HG03196 (cell line): ENCODE data around the gene NTN3.
"Not testable (repeated sequence)": the region's sequence is repeated elsewhere in the genome, so short reads cannot be mapped to it uniquely, and the experiment has no call there.

Experiments used
- ATAC-seq: cut with Tn5 transposase; IDR thresholded peaks from one replicate; pipeline ENCODE4 v1.9.1; 2021; ENCODE audit not compliant: unreplicated experiment

The NTN3 gene

DNA sequence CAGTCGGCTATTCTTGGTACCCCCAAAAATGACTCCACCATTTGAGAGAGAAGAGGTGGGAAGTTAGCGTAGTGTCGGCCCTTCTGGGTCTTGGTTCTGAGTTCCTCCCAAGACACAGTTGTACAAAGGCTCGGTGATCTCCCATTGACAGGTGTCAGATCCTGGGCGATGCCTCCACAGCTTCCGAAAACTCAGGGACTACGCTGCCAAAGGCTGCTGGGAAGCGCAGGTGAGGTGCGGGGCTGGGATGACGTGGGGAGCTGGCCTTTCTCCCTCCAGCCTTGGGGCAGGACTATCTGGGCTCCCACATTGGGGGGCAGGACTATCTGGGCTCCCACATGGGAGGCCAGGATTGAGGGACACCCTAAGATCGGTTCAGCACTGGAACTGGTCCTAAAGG lies 31.5 kb upstream of the NTN3 start:
- no peak for ATAC-seq

DNA sequence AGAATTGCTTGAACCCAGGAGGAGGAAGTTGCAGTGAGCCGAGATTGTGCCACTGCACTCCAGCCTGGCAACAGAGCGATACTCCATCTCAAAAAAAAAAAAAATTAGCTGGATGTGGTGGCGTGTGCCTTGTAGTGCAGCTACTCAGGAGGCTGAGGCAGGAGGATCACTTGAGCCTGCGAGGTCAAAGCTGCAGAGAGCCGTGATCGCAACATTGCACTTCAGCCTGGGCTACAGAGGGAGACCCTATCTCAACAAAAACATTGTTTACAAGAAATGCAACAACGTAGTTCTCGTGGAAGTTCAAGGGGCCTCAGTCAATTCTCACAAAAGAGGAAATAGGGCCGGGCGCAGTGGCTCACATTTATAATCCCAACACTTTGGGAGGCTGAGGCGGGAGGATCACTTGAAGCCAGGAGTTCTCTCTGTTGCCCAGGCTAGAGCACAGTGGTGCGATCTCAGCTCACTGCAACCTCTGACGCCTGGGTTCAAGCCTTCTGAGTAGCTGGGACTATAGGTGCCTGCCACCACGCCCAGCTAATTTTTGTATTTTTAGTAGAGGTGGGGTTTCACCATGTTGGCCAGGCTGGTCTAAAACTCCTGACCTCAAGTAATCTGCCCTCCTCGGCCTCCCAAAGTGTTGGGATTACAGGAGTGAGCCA lies 29.8 kb upstream of the NTN3 start:
- ATAC-seq = not testable (repeated sequence)

DNA sequence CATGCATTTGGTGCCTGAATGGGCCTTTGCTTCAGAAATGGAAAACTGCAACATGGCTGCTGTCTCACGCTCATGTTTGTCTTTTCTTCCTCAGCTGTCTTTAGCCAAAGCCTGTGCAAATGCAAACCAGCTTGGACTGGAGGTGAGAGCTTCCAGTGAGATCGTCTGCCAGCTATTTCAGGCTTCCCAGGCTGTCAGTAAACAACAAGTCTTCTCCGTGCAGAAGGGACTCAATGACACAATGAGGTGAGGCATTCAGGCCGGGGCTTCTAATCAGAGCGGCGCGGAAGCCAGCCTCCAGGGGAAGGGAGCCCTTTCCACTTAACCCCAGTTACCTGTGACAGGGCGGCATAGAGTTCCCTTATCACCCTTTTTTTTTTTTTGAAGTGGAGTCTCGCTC lies 27.5 kb upstream of the NTN3 start:
- no peak for ATAC-seq

DNA sequence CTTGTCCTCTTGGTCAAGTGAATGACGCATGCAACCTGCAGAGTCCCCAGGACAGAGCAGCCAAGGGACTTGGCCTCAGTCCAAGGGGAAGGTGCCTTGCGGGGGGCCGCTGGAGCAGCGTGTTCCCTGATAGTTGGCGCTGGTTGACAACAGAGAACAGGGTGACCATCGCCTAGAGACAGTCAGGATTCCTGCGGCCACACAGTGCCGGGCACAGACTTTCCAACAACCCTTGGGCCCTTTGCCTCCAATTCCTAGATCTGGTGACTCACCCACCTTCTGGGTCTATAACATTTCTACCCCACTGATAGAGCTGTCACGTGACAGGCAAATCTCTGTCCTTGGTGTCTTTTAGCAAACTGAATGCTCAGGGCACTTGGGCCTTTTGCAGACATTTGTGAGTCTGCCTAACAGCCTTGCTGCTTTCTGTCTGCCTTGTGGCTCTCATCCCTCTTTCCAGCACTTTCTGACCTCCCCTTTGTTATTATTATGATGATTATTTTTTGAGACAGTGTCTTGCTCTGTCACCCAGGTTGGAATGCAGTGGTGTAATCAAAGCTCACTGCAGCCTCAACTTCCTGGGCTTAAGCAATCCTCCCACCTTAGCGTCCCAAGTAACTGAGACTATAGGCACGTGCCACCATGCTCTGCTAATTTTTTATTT lies 23.0 kb upstream of the NTN3 start:
- no peak for ATAC-seq

DNA sequence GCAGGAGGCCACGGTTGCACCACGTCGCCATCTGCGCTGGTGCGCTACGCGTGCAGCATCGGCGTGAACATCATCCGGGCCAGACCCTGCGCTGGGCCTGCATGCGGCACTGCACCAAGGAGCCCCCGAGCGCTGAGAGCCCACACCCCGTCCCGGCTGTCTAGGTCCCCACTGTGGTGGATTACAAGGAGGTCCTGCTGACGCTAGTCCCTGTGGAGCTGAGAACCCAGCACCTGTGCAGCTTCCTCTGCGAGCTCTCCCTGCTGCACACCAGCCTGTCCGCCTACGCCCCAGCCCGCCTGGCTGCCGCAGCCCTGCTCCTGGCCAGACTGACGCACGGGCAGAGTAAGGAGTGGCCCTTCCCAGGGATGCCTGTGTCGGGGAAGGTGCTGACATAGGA lies 22.0 kb upstream of the NTN3 start:
- ATAC-seq = no peak

DNA sequence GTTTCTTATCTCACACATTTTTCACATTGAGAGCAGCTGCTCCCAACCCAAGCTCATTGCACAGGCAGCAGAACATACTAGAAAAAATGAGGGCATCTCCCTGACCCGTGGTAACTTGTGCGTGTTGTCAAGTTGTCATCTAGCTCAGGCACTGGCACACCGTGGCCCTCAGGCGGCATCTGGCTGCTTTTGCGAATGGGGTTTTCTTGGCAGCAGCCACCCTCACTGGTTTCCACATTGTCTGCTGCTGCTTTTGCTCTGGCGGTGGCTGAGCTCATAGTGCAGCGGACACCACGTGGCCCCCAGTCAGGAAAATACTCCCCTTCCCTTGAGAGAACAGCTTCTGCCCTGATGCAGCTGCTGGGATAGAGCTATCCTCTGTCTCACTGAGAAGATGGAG lies 20.6 kb upstream of the NTN3 start:
- ATAC-seq = no peak

DNA sequence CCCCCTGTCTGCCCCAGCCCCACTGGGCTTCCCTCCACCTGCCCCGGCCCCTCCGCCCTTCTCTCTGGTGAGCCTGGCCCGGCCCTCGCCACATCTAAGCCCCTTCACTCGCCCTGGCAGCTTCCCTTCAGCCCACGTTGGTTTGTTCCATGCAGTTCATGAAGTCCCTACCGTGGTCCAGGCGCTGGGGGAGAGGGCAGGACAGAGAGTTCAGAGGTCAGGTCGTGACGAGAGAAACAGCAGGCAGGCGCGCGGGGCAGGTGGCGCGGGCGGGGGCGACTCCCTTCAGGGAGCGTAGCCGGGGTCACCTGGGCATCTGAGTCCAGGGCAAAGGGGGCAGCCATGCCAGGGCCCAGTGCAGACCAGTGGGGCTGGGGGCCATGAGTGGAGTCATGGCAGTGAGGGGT lies 20.1 kb upstream of the NTN3 start:
- no peak for ATAC-seq

DNA sequence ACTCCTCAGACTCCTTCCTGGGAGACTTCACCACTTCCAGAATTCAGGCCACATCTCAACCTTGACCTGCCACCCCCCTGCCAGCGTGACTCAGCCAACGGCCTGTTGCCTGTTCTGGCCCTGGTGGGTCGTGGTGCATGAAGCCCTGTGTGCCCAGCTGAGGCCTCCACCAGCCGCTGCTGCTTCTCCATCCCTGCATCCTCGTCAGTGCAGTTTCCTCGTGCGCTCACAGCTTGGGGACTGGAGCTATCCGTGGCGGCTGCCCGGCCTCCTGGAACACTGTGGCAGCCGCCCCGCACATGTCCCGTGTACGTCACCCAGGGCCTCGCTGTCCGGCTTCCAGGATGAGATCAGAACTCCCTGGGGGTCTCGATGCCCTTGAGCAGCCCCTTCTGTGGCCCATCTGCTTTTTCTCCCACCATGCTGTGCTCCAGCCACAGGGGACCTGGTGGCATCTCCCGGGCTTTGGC lies 19.2 kb upstream of the NTN3 start:
- ATAC-seq = no peak

DNA sequence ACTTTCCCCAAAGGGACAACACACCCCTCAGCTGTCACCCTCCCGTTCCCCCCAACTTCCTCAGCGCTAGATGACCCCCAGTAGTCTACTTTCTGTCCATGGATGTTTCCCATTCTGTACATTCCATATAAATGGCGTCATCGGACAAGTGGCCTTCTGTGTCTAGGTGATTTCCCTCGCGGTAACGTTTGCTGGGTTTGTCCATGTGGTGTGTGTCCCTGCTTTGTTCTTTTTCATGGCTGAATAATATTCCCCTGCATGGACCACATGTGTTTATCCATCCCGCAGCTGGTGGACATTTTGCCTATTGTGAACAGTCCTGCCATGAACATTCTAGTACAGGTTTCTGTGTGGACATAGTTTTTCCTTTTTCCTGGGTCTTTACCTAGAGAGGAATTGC lies 18.4 kb upstream of the NTN3 start:
- no peak for ATAC-seq

DNA sequence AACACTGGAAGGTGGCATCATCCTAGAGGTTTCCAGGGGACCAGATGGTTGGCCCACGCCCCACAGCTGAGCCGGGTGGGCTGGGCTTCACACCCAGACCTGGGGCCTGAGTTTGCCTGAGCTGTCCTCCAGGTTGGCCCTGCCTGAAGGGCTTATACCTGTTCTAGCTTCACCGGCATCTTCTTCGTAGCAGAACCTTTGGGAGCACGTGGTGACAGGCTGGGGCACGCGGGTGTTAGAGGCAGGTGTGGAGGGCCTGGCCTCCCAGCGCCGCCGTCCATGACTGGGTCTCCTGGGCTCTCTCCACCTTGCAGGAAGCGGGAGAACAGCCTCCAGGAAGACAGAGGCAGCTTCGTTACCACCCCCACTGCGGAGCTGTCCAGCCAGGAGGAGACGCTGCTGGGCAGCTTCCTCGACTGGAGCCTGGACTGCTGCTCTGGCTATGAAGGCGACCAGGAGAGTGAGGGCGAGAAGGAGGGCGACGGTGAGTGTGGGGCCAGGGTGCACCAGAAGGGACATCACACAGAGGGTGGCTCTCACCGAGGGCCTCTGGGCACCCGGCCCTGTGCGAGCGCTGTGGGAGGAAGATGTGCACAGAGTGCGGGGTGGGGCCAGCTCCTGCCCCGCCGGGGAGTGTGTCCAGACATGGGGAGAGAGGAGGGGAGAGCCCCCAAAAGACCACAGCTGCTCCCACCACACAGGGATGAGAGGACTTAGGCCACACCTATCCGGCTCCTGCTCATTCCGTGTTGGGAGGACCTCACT lies 15.8 kb upstream of the NTN3 start:
- ATAC-seq = no peak

DNA sequence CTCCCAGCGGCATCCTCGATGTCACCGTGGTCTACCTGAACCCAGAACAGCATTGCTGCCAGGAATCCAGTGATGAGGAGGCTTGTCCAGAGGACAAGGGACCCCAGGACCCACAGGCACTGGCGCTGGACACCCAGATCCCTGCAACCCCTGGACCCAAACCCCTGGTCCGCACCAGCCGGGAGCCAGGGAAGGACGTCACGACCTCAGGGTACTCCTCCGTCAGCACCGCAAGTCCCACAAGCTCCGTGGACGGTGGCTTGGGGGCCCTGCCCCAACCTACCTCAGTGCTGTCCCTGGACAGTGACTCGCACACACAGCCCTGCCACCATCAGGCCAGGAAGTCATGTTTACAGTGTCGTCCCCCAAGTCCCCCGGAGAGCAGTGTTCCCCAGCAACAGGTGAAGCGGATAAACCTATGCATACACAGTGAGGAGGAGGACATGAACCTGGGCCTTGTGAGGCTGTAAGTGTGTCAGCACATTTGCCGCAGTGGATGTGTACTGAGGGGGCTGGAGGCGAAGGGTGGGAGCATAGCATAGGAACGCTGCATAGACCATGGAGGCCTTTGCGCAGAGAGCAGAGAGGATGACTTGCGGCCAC lies 14.4 kb upstream of the NTN3 start:
- no peak for ATAC-seq

DNA sequence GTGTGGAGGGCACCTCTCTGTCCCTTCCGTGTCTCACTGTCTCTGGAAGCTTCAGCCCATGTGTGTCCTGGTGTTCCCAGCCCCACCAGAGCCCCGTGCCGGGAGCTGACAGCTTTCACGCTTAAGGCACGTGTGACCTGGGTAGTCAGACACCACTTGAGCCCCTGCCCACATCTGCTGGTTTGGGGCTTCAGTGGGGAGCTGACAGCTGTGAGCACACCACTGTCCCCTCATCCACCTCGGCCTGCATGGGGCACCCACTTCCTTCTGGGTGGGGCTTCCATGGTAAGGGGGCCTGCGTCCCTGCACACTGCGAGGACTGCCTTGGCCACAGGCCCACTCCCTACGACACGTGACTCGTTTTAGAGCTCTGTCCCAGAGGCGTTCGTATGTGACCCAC lies 13.8 kb upstream of the NTN3 start:
- no peak for ATAC-seq

DNA sequence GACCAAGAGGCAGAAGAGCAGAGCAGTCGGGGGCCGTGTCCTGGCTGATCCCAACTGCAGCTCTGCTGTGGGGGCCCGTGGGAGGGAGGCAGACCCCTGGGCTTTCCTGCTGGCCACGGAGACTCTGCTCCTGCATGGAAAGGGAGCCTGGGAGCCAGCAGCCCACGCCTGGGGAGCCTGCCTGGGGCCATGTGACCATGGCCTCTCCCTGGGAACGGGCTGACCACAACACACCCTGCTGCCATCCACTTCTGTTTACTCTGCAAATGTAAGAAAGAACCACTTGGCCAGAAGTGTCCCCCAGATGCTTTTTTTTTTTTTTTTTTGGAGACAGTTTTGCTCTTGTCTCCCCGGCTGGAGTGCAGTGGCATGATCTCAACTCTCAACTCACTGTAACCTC lies 13.2 kb upstream of the NTN3 start:
- no peak for ATAC-seq

DNA sequence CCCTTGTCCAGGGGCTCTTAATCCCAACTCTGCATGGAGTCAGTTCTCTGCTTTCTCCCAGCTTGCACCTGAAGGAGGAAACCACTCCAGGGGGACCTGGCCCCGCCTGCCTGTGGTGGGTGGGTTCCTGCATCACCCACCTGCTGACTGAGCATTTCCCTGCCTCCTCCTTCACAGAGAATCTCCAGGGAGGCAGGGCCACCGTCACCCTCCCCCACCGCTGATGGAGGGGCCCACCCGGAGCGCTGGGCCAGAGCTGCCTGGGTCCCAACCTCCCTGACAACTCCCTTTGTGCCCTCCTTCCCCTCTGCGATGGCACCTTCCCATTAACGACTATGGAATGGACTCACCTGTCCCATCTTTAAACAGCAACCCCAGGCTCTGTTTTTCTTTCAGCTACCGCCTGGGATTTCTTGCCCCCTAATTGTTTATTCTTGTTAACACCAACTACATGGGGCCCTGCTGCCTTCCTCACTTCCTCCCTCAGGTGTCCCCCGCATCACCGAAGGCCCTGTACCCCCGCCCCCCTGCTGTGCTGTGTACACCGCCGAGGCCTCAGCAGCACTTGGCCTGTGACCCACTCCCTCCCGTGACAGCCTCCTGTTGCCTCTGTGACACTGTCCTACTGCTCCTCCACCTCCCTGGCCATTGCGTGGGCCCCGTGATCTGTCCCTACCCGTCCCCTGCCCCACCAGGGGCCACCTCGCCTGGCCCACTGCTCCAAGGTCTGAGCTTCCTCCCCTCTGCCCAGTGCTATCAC lies 12.0 kb upstream of the NTN3 start:
- ATAC-seq = no peak

DNA sequence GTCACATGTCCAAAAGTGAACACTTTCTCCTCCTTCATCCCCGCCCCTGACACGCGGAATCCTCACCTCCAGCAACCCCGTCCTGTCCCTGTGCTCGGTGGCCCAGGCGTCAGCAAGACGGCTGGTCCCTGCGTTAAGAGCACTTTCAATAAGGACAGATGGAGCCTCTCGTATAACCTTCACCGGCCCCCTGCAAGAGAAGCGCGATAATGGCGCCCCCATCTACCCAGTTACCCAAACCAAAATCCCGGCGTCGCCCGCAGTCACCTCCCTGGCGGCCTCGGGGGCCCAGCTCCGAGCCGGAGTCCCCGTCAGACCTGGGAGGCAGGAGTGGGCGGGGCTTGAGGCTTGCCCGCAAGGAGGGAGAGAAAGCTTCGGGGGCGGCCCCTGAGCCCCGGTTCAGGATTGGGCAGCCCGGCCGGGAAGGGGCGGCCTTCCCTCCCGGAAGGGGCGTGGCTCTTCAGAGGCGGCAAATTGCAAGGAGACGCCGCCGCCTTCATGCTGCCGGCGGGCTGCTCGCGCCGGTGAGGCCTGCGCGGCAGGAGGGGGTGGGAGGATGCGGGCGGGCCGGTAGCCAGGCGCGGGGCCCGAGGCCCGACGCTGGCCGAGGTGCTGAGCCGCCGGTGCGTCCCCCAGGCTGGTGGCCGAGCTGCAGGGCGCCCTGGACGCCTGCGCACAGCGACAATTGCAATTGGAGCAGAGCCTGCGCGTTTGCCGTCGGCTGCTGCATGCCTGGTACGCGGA lies 11.3 kb upstream of the NTN3 start, which contains the start of gene TEDC2:
TSS of gene TEDC2 (plus strand) at position 463 of the 744 bp plus-strand sequence. CDS start at position 499, 36 bp downstream.
- ATAC-seq = peak; percentile 81

DNA sequence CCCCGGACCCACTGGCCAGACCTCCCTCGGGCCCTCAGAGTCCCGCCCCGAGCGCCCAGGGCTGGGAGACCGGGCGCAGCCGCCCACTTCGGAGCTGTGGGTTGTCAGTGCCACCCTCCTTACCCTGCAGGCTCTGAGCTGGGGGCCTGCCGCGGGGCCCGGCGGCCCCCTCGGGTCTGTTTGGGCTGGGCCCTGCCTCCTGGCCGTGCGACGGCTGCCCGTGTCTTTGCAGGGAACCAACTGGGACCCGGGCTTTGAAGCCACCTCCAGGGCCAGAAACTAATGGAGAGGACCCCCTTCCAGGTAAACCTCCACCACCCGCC lies 10.7 kb upstream of the NTN3 start:
- peak; percentile 7 for ATAC-seq

DNA sequence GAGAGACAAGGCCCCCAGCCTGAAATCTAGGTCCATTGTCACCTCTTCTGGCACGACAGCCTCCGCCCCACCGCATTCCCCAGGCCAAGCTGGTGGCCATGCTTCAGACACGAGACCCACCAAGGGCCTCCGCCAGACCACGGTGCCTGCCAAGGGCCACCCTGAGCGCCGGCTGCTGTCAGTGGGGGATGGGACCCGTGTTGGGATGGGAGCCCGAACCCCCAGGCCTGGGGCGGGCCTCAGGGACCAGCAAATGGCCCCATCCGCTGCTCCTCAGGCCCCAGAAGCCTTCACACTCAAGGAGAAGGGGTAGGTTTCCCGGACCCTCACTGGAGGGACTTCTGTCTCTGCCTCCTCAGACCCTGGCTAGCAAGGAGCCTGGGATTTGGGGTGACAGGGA lies 10.2 kb upstream of the NTN3 start:
- ATAC-seq = no peak

DNA sequence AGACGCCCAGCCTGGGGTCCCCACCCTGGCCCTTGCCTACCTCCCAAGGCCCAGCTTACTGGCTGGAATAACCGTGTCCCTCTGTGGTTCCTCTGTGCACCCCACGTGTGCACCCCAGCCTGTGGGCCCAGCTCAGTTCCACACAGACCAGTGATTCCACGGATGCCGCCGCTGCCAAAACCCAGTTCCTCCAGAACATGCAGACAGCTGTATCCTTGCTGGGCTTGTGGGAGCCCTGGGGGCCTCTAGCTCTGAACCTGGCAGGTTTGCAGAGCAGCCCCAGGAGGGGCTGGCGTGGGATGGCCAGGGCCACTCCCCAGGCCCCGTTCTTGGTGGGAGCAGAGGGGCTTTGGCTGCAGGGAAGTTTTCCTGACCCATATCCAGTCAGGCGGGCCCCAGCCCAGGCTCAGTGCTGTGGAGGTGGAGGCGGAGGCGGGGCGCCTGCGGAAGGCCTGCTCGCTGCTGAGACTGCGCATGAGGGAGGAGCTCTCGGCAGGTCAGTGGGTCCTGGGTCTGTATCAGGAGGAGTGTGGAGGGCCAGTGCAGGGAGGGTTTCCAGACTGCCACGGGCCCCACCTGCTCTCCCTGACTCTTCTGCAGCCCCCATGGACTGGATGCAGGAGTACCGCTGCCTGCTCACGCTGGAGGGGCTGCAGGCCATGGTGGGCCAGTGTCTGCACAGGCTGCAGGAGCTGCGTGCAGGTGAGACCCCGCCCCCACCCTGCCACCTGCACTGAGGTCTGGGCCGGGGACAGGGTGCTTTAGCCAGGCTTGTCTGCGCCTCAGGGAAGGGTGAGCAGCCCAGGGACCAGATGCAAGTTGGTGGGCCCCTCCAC lies 8.8 kb upstream of the NTN3 start:
- ATAC-seq = no peak

DNA sequence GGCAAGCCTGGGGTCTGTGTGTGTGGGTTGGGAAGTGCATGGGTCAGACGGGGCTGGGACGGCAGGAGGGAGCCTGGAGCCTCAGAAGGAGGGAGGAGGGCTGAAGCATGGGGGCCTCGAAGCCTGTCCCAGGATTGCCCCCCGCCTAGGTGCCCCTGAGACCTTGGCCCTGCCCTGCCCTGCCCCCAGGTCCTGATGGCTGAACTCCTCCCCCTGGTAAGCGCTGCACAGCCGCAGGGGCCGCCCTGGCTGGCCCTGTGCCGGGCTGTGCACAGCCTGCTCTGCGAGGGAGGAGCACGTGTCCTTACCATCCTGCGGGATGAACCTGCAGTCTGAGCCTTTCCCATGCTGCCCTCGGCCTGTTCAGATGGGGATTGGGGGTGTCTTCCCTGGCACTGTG lies 6.8 kb upstream of the NTN3 start:
- ATAC-seq = no peak
